Measurements from ENCODE around the gene RRAS2. TPM values are rescaled to one million over a fixed set of nuclear protein-coding genes. Genes with fewer than 3 reads are reported as not detected.

The RRAS2 gene
- total and polyA plus RNA-seq, 2 of the 4 experiments (the other 2 are of a cell fraction): 85.5 to 106 TPM

DNA sequence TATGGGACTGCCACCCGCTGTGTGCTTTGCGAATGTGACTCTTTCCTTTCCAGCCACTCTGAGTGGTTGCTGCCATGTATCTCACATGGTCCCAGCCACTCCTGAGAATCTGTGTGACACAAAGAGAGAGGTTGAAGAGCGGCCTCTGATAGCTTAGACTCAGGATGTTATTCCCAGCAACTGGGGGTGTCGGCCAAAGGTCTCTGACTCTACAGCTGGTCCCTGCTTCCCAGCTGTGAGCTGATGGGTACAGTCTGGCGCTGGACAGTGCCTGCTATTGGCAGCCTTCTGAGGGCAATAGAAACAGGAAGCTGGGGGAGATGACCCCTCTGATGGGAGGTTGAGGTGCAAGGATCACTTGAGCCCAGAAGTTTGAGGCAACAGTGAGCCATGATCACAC is 105.1 kb downstream of the RRAS2 start:
- Histone ChIP-seq H3K56ac (ENCODE audit: extremely low read depth, insufficient read depth, low read length) (no peak overlapping the region), H3K4me1 (ENCODE audit: control insufficient read depth, insufficient read depth, low read length) (peaks cover 11% of the 10 kb centered on the region), H3K4me3 (ENCODE audit: insufficient read depth, low read depth, low read length) (no peak overlapping the region), H3K27me3 (ENCODE audit: control insufficient read depth, insufficient read depth, low read length) (peaks cover 31% of the 10 kb centered on the region), H3K9me3 (ENCODE audit: control insufficient read depth, insufficient read depth, low read length) (no peaks in the 10 kb centered on the region), H2AK9ac (replicated peaks; ENCODE audit: low read depth, low read length, poor library complexity) (no peak overlapping the region), H4K91ac (ENCODE audit: insufficient read depth, low read depth, low read length) (no peak overlapping the region), H3K9ac (ENCODE audit: low read depth, low read length) (no peak overlapping the region), H3K9me1 (ENCODE audit: insufficient read depth, low read length) (no peaks in the 10 kb centered on the region), H3K4me2 (ENCODE audit: low read depth, low read length) (peak overlapping the region; percentile 13; the same call in 1 of the 2 replicates), H3K18ac (ENCODE audit: low read depth, low read length) (no peak overlapping the region), H3K27ac (ENCODE audit: insufficient read depth, low read length) (peak overlapping the region; percentile 46; the same call in 1 of the 2 replicates), H2BK5ac (ENCODE audit: low read depth, low read length, poor library complexity, severe bottlenecking) (no peak overlapping the region), H3K36me3 (ENCODE audit: control insufficient read depth, insufficient read depth, low read length) (no peaks in the 10 kb centered on the region), H3K14ac (replicated peaks; ENCODE audit: low read depth, low read length) (no peak overlapping the region), H4K5ac (ENCODE audit: low read depth, low read length) (no peak overlapping the region), H2BK20ac (ENCODE audit: low read depth, low read length) (no peak overlapping the region), H2BK15ac (ENCODE audit: low read depth, low read length) (no peak overlapping the region), H2BK120ac (ENCODE audit: low read depth, low read length) (no peak overlapping the region), H3K23ac (ENCODE audit: low read depth, low read length) (no peak overlapping the region), H4K20me1 (ENCODE audit: insufficient read depth, low read length) (no peaks in the 10 kb centered on the region), H2AK5ac (ENCODE audit: low read depth, low read length) (no peak overlapping the region), H2AFZ (replicated peaks; ENCODE audit: low read length, poor library complexity) (no peak overlapping the region), H4K8ac (ENCODE audit: low read depth in 2 of 2, low read length in 2 of 2) (no peak overlapping the region), H3K79me1 (ENCODE audit: low read depth in 1 of 2, low read length in 2 of 2) (no peaks in the 10 kb centered on the region), H3K4ac (ENCODE audit: low read depth, low read length) (no peak overlapping the region)
- intact Hi-C loops (cut with micrococcal nuclease): no loop called here
- ChIA-PET CTCF (interaction anchor here (1.2 kb wide), 1 partner anchor 481 kb away, joined by 3 read pairs; no protein-coding TSS in a partner anchor), POLR2A (ENCODE audit: unreplicated experiment) (no interaction called here)
- peak; percentile 16 for ATAC-seq (ENCODE audit: low read depth)
- no TSS peak for BruUV-seq (replicated peaks)
- in situ Hi-C loops (cut with MboI; ENCODE audit: low sequenced_read_pairs): loop anchor here (25.0 kb wide), 1 partner anchor 633 kb away; the partner anchor contains the start of gene CYP2R1
- no CpG with 5 or more reads among the region's 5 CpGs for WGBS, 2 experiments (ENCODE audit: extremely low coverage in 2 of 2, insufficient read length in 1 of 2)
- dilution Hi-C loops (cut with HindIII; ENCODE audit: low sequenced_read_pairs, unreplicated experiment): no loop called here
- DNase-seq: no peak
- TF ChIP-seq NFE2L2 (IDR thresholded peaks at IDR 0.05; ENCODE audit: low read depth, low read length): no peak
- TF ChIP-seq, protein P1, sequence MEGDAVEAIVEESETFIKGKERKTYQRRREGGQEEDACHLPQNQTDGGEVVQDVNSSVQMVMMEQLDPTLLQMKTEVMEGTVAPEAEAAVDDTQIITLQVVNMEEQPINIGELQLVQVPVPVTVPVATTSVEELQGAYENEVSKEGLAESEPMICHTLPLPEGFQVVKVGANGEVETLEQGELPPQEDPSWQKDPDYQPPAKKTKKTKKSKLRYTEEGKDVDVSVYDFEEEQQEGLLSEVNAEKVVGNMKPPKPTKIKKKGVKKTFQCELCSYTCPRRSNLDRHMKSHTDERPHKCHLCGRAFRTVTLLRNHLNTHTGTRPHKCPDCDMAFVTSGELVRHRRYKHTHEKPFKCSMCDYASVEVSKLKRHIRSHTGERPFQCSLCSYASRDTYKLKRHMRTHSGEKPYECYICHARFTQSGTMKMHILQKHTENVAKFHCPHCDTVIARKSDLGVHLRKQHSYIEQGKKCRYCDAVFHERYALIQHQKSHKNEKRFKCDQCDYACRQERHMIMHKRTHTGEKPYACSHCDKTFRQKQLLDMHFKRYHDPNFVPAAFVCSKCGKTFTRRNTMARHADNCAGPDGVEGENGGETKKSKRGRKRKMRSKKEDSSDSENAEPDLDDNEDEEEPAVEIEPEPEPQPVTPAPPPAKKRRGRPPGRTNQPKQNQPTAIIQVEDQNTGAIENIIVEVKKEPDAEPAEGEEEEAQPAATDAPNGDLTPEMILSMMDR (conservative IDR thresholded peaks at IDR 0.05; ENCODE audit: low read depth, low read length): no peak
- no peak for TF ChIP-seq MXI1 (IDR thresholded peaks at IDR 0.05; ENCODE audit: borderline replicate concordance, low read depth, low read length)
- TF ChIP-seq SMC3 (IDR thresholded peaks at IDR 0.05; ENCODE audit: low read depth, low read length): no peak
- TF ChIP-seq CHD1 (IDR thresholded peaks at IDR 0.05; ENCODE audit: low read depth, low read length): no peak
- no peak for TF ChIP-seq MAFK (IDR thresholded peaks at IDR 0.05; ENCODE audit: low read depth, low read length)
